ENCODE measurements around the gene CD38.

GRCh38 chr4:15870079-15870478 is 92.0 kb downstream of the CD38 start:
- TF ChIP-seq CTCF (IDR thresholded peaks at IDR 0.05; ENCODE audit: insufficient read depth, low read depth, low read length) (no peak), EZH2 (IDR thresholded peaks at IDR 0.05; ENCODE audit: insufficient read depth, low read length) (no peak)

Data from astrocyte (in vitro differentiated cells and primary cell).